ENCODE results near the gene MCF2L2.

Gene MCF2L2

DNA sequence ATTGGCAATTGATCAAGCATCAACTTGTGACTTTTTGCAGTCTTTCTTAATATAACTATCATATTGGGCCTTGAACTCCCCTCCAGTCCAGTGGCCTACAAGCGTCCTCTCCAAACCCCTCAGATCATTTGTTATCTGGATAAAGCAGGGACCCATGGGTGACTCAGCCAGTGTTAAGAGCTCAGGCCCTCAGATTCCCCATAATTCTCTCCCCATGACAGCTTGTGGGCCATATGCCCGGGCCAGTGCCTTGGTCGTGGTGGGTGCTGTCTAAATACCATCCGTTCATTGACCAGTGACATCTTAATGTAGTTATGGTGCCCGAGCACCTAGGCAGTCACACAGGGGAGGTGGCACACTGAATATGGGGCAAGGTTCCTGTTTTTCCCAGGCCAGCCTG lies 18.1 kb downstream of the MCF2L2 start (continued):
- TF ChIP-seq, protein P1, sequence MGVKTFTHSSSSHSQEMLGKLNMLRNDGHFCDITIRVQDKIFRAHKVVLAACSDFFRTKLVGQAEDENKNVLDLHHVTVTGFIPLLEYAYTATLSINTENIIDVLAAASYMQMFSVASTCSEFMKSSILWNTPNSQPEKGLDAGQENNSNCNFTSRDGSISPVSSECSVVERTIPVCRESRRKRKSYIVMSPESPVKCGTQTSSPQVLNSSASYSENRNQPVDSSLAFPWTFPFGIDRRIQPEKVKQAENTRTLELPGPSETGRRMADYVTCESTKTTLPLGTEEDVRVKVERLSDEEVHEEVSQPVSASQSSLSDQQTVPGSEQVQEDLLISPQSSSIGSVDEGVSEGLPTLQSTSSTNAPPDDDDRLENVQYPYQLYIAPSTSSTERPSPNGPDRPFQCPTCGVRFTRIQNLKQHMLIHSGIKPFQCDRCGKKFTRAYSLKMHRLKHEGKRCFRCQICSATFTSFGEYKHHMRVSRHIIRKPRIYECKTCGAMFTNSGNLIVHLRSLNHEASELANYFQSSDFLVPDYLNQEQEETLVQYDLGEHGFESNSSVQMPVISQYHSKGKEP (tag by site-specific recombination; IDR thresholded peaks at IDR 0.05) = no peak
- TF ChIP-seq KLF1 (tag by site-specific recombination; IDR thresholded peaks at IDR 0.05) (no peak), ZNF596 (tag by site-specific recombination; IDR thresholded peaks at IDR 0.05) (no peak), ZNF654 (tag by site-specific recombination; IDR thresholded peaks at IDR 0.05; ENCODE audit: low read depth) (no peak), ZNF292 (tag by site-specific recombination; IDR thresholded peaks at IDR 0.05; ENCODE audit: borderline replicate concordance, low read depth) (no peak), SALL2 (tag by site-specific recombination; IDR thresholded peaks at IDR 0.05; ENCODE audit: borderline replicate concordance) (no peak), KLF7 (tag by site-specific recombination; IDR thresholded peaks at IDR 0.05; ENCODE audit: borderline replicate concordance) (no peak)

DNA sequence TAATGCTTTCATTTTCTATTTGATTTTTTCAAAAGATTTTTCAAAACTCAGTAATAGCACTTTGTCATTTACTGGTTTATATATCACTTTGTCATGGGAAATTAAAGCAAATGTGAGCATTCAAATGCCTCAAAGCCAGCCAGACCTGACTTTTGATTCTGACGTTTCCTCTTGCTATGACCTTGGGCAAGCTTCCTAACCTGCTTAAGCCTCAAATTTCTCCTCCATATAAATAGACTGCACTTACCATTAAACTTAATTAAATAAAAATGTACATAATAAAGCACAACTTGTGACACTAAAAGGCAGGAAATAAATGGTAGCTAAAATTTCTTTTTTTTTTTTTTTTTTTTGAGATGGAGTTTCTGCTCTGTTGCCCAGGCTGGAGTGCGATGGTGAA lies 19.2 kb downstream of the MCF2L2 start:
- Histone ChIP-seq H3K27ac (ENCODE audit: extremely low read depth, low read depth, low read length) (no peak overlapping the region), H3K36me3 (ENCODE audit: control insufficient read depth in 2 of 2, insufficient read depth in 1 of 2, low read length in 2 of 2) (no peaks in the 10 kb centered on the region), H3K9me3 (ENCODE audit: control insufficient read depth, insufficient read depth, low read depth, low read length) (no peaks in the 10 kb centered on the region), H3K4me1 (ENCODE audit: control insufficient read depth, insufficient read depth, low read length) (no peaks in the 10 kb centered on the region), H3K4me3 (ENCODE audit: low read depth, low read length) (no peak overlapping the region)
- TF ChIP-seq ZNF174 (tag by site-specific recombination; IDR thresholded peaks at IDR 0.05) (no peak), SALL2 (tag by site-specific recombination; IDR thresholded peaks at IDR 0.05; ENCODE audit: borderline replicate concordance) (no peak), ZNF350 (tag by site-specific recombination; IDR thresholded peaks at IDR 0.05) (no peak), BCL11B (tag by site-specific recombination; IDR thresholded peaks at IDR 0.05; ENCODE audit: low read depth) (no peak), ZNF549 (tag by site-specific recombination; IDR thresholded peaks at IDR 0.05) (no peak), ZNF394 (tag by site-specific recombination; IDR thresholded peaks at IDR 0.05; ENCODE audit: borderline replicate concordance) (no peak), ZNF214 (tag by site-specific recombination; IDR thresholded peaks at IDR 0.05; ENCODE audit: borderline replicate concordance) (no peak), REPIN1 (tag by site-specific recombination; IDR thresholded peaks at IDR 0.05; ENCODE audit: low read depth) (no peak), ZNF37A (tag by site-specific recombination; IDR thresholded peaks at IDR 0.05) (no peak), ZNF473 (tag by site-specific recombination; IDR thresholded peaks at IDR 0.05) (no peak), ZBTB7A (tag by site-specific recombination; IDR thresholded peaks at IDR 0.05; ENCODE audit: low read depth) (no peak), ZNF112 (tag by site-specific recombination; IDR thresholded peaks at IDR 0.05) (no peak), TRIM28 (IDR thresholded peaks at IDR 0.05; ENCODE audit: borderline replicate concordance, low read length) (no peak), ZNF292 (tag by site-specific recombination; IDR thresholded peaks at IDR 0.05; ENCODE audit: borderline replicate concordance, low read depth) (no peak)
- TF ChIP-seq, protein P2, sequence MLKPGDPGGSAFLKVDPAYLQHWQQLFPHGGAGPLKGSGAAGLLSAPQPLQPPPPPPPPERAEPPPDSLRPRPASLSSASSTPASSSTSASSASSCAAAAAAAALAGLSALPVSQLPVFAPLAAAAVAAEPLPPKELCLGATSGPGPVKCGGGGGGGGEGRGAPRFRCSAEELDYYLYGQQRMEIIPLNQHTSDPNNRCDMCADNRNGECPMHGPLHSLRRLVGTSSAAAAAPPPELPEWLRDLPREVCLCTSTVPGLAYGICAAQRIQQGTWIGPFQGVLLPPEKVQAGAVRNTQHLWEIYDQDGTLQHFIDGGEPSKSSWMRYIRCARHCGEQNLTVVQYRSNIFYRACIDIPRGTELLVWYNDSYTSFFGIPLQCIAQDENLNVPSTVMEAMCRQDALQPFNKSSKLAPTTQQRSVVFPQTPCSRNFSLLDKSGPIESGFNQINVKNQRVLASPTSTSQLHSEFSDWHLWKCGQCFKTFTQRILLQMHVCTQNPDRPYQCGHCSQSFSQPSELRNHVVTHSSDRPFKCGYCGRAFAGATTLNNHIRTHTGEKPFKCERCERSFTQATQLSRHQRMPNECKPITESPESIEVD (tag by site-specific recombination; IDR thresholded peaks at IDR 0.05) = no peak
- CTCF ChIA-PET = no interaction called here
- POLR2A ChIA-PET = interaction anchor here (0.6 kb wide), 1 partner anchor 594 kb away, joined by 4 read pairs; no protein-coding TSS in a partner anchor

DNA sequence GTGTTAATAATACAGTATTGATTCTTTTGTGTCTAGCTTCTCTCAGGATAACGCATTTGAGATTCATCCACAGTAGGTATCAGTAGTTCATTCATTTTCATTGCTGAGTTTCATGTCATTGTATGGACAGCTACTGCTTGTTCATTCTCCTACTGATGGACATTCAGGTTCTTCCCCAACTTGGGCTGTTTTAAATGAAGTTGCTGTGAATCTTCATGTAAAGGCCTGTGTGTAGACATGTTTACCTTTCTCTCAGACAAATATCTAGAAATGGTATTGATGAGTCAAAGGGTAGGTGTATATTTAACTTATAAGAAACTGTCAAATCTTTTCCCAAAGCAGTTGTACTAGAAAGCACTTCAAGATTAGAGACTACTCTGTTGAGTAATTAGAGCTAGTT lies 26.7 kb downstream of the MCF2L2 start:
- Histone ChIP-seq H3K4me1 (ENCODE audit: control insufficient read depth, insufficient read depth, low read length) (no peaks in the 10 kb centered on the region), H3K27ac (ENCODE audit: extremely low read depth, low read depth, low read length) (no peak overlapping the region), H3K9me3 (ENCODE audit: control insufficient read depth, insufficient read depth, low read depth, low read length) (no peaks in the 10 kb centered on the region), H3K4me3 (ENCODE audit: low read depth, low read length) (no peak overlapping the region), H3K36me3 (ENCODE audit: control insufficient read depth in 2 of 2, insufficient read depth in 1 of 2, low read length in 2 of 2) (no peaks in the 10 kb centered on the region)
- ChIA-PET POLR2A (no interaction called here), CTCF (no interaction called here)
- TF ChIP-seq, protein P3, sequence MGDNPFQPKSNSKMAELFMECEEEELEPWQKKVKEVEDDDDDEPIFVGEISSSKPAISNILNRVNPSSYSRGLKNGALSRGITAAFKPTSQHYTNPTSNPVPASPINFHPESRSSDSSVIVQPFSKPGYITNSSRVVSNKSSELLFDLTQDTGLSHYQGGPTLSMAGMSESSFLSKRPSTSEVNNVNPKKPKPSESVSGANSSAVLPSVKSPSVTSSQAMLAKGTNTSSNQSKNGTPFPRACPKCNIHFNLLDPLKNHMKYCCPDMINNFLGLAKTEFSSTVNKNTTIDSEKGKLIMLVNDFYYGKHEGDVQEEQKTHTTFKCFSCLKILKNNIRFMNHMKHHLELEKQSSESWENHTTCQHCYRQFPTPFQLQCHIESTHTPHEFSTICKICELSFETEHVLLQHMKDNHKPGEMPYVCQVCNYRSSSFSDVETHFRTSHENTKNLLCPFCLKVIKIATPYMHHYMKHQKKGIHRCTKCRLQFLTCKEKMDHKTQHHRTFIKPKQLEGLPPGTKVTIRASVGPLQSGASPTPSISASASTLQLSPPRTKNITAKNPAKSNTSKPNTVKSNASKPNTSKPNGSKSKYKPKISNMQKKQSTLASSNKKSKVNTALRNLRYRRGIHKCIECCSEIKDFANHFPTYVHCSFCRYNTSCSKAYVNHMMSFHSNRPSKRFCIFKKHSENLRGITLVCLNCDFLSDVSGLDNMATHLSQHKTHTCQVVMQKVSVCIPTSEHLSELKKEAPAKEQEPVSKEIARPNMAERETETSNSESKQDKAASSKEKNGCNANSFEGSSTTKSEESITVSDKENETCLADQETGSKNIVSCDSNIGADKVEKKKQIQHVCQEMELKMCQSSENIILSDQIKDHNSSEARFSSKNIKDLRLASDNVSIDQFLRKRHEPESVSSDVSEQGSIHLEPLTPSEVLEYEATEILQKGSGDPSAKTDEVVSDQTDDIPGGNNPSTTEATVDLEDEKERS (tag by site-specific recombination; IDR thresholded peaks at IDR 0.05) = no peak
- TF ChIP-seq HOXC10 (CRISPR knock-in tag; IDR thresholded peaks at IDR 0.05) (no peak), ZNF843 (tag by site-specific recombination; IDR thresholded peaks at IDR 0.05) (no peak)
